Hepatocyte (in vitro differentiated cells): Measurements from ENCODE around the gene NHSL1. TPM values are rescaled to one million over a fixed set of nuclear protein-coding genes. Genes with fewer than 3 reads are reported as not detected.

Source experiments
- DNase-seq: peaks from one replicate; pipeline ENCODE4 v3.0.0-alpha.2; 2016; ENCODE audit warnings: low spot score
- H2AFZ ChIP-seq: fragments of 200-600 bp; sonication (generic); 2 replicates; pipeline ENCODE4 v1.6.0; 2016; ENCODE audit warnings: antibody characterized with exemption, mild to moderate bottlenecking
- H3K27ac ChIP-seq: fragments of 200-600 bp; sonication (generic); 2 replicates; pipeline ENCODE4 v1.5.1; 2016; ENCODE audit warnings: mild to moderate bottlenecking
- H3K27me3 ChIP-seq: fragments of 200-600 bp; sonication (generic); 2 replicates; pipeline ENCODE4 v1.6.1; 2016
- H3K36me3 ChIP-seq: fragments of 200-600 bp; sonication (generic); replicated peaks from 2 replicates; pipeline ENCODE4 v1.5.1; 2016; ENCODE audit warnings: low read depth; ENCODE audit not compliant: insufficient read depth
- H3K4me1 ChIP-seq: fragments of 200-600 bp; sonication (generic); 2 replicates; pipeline ENCODE4 v1.5.1; 2016; ENCODE audit warnings: mild to moderate bottlenecking, moderate library complexity; ENCODE audit not compliant: insufficient read depth
- H3K4me2 ChIP-seq: fragments of 200-600 bp; sonication (generic); 2 replicates; pipeline ENCODE4 v1.6.0; 2016
- H3K4me3 ChIP-seq: fragments of 200-600 bp; sonication (generic); 2 replicates; pipeline ENCODE4 v1.5.1; 2016; ENCODE audit warnings: mild to moderate bottlenecking
- H3K79me2 ChIP-seq: fragments of 200-600 bp; sonication (generic); 2 replicates; pipeline ENCODE4 v1.6.0; 2017; ENCODE audit warnings: mild to moderate bottlenecking
- H3K9me2 ChIP-seq: fragments of 200-600 bp; sonication (generic); replicated peaks from 2 replicates; pipeline ENCODE4 v1.6.0; 2017; ENCODE audit warnings: mild to moderate bottlenecking; ENCODE audit not compliant: insufficient read depth
- H3K9me3 ChIP-seq: fragments of 200-600 bp; sonication (generic); 2 replicates; pipeline ENCODE4 v1.5.1; 2016; ENCODE audit warnings: low read depth, mild to moderate bottlenecking
- H4K20me1 ChIP-seq: fragments of 200-600 bp; sonication (generic); 2 replicates; pipeline ENCODE4 v1.6.0; 2016; ENCODE audit warnings: mild to moderate bottlenecking; ENCODE audit not compliant: insufficient read depth, poor library complexity, severe bottlenecking
- EZH2 ChIP-seq: fragments of 200-600 bp; sonication (generic); IDR thresholded peaks from 2 replicates; pipeline ENCODE4 v1.6.1; 2016; ENCODE audit warnings: antibody characterized with exemption, mild to moderate bottlenecking, borderline replicate concordance
- EZH2phosphoT487 ChIP-seq: fragments of 200-600 bp; sonication (generic); IDR thresholded peaks from one replicate; pipeline ENCODE4 v1.6.1; 2018; ENCODE audit warnings: antibody characterized with exemption, mild to moderate bottlenecking, low read depth, moderate library complexity; ENCODE audit not compliant: unreplicated experiment, severe bottlenecking
- WGBS: methylation state at CpG from one replicate; pipeline ENCODE4 v1.1.6; 2016; ENCODE audit warnings: low lambda C conversion rate; ENCODE audit errors: missing lambda C conversion rate; 5-methylcytosine and 5-hydroxymethylcytosine counted together
- polyA plus RNA-seq: library from polyadenylated mRNA; unstranded; fragments of >200 nt; fragmentation: Nextera tagmentation; extraction: Ambion mirVana; gene quantifications from 2 replicates; pipeline ENCODE4 v1.2.1, GENCODE V29; 2016
- total RNA-seq: library from RNA; depleted of rRNA; stranded (reverse); fragments of >200 nt; gene quantifications from 2 replicates; pipeline ENCODE4 v1.2.3, GENCODE V29; 2014
- TF ChIP-seq, protein P1 (sequence below): fragments of 200-600 bp; sonication (generic); IDR thresholded peaks from 2 replicates; pipeline ENCODE4 v1.5.1; 2016; ENCODE audit warnings: antibody characterized with exemption, mild to moderate bottlenecking; ENCODE audit not compliant: poor library complexity

The NHSL1 gene
- total and polyA plus RNA-seq, 2 experiments from 2014 or later = 39.0 to 58.0 TPM

DNA sequence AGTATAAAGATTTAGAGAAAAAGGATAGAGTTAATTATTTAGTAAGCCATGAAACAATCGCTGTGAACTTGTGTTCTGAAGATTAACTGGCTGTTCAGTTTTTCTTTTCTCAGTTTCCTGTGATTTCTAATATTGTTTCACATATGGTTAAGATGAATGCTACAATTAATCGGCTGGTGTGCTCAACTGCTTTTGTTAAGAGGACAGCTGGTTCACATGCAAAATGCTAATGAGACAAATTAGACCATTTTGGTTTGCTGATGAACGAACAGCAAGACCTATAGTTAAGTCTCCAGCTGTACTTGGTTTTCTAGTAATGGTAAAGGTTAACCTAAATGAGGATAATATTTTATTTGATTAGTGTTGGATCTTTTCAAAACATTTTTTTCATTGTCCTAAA lies 10.8 kb upstream of the NHSL1 start:
- TF ChIP-seq EZH2 = no peak
- no peak for TF ChIP-seq EZH2phosphoT487
- TF ChIP-seq, protein P1, sequence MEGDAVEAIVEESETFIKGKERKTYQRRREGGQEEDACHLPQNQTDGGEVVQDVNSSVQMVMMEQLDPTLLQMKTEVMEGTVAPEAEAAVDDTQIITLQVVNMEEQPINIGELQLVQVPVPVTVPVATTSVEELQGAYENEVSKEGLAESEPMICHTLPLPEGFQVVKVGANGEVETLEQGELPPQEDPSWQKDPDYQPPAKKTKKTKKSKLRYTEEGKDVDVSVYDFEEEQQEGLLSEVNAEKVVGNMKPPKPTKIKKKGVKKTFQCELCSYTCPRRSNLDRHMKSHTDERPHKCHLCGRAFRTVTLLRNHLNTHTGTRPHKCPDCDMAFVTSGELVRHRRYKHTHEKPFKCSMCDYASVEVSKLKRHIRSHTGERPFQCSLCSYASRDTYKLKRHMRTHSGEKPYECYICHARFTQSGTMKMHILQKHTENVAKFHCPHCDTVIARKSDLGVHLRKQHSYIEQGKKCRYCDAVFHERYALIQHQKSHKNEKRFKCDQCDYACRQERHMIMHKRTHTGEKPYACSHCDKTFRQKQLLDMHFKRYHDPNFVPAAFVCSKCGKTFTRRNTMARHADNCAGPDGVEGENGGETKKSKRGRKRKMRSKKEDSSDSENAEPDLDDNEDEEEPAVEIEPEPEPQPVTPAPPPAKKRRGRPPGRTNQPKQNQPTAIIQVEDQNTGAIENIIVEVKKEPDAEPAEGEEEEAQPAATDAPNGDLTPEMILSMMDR = no peak
- Histone ChIP-seq H3K4me2 (no peak overlapping the region), H3K4me3 (no peak overlapping the region), H3K27me3 (no peaks in the 10 kb centered on the region), H2AFZ (no peak overlapping the region), H3K36me3 (no peaks in the 10 kb centered on the region), H3K9me2 (no peaks in the 10 kb centered on the region), H4K20me1 (no peaks in the 10 kb centered on the region), H3K4me1 (peaks cover 33% of the 10 kb centered on the region), H3K9me3 (no peaks in the 10 kb centered on the region), H3K27ac (no peak overlapping the region), H3K79me2 (peaks cover 53% of the 10 kb centered on the region)
- 87% methylated on average over 3 of the region's 3 CpGs for WGBS
- no peak for DNase-seq

DNA sequence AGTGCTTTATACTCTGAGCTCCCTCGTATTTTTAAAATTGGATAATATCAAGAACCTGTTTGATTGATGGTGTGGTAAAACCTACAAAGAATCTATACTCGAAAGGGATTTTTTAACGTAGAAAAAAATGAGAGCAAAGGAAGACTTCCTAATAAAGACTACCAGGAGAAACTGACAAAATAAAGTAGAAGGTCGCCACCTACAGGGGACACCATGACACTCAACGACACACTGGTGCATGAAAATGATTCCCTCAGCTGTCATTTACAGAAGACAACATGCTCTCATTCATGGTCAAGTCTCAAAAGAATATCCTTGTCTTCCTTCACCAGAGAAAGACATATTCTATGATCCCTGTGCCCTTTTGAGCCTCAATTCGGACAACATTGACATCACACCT lies 10.1 kb upstream of the NHSL1 start:
- Histone ChIP-seq H4K20me1 (no peaks in the 10 kb centered on the region), H3K9me2 (no peaks in the 10 kb centered on the region), H3K4me2 (no peak overlapping the region), H3K36me3 (no peaks in the 10 kb centered on the region), H3K27me3 (no peaks in the 10 kb centered on the region), H3K27ac (no peak overlapping the region), H3K79me2 (peaks cover 46% of the 10 kb centered on the region), H3K4me1 (peaks cover 36% of the 10 kb centered on the region), H3K4me3 (no peak overlapping the region), H3K9me3 (no peaks in the 10 kb centered on the region), H2AFZ (no peak overlapping the region)
- TF ChIP-seq EZH2phosphoT487 (no peak), EZH2 (no peak)
- TF ChIP-seq, protein P1 = peak; percentile 62
- 27% methylated on average over 6 of the region's 6 CpGs for WGBS
- DNase-seq = peak; percentile 64

DNA sequence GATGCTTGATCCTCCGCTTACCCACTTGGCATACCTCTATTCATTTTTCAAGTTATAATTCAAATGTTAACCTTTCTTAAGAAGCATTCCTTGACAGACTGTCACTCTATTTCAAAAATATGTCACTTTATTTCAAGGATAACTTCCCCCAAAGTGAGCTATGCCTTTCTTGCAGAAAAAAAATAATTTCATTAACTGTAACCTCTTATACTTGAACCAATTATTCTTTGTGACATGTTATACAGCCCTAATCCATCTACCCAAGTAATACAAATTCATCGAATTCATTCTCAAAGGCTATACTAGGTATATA lies 9.3 kb upstream of the NHSL1 start:
- Histone ChIP-seq H3K9me3 (no peaks in the 10 kb centered on the region), H3K4me1 (peaks cover 36% of the 10 kb centered on the region), H4K20me1 (no peaks in the 10 kb centered on the region), H3K36me3 (no peaks in the 10 kb centered on the region), H2AFZ (no peak overlapping the region), H3K4me3 (no peak overlapping the region), H3K27me3 (no peaks in the 10 kb centered on the region), H3K79me2 (peaks cover 38% of the 10 kb centered on the region), H3K27ac (peak overlapping the region; percentile 88), H3K9me2 (no peaks in the 10 kb centered on the region), H3K4me2 (peak overlapping the region; percentile 59)
- no peak for TF ChIP-seq EZH2phosphoT487
- TF ChIP-seq, protein P1 = no peak
- no peak for TF ChIP-seq EZH2
- WGBS = 97% methylated on average over 2 of the region's 2 CpGs
- no peak for DNase-seq

DNA sequence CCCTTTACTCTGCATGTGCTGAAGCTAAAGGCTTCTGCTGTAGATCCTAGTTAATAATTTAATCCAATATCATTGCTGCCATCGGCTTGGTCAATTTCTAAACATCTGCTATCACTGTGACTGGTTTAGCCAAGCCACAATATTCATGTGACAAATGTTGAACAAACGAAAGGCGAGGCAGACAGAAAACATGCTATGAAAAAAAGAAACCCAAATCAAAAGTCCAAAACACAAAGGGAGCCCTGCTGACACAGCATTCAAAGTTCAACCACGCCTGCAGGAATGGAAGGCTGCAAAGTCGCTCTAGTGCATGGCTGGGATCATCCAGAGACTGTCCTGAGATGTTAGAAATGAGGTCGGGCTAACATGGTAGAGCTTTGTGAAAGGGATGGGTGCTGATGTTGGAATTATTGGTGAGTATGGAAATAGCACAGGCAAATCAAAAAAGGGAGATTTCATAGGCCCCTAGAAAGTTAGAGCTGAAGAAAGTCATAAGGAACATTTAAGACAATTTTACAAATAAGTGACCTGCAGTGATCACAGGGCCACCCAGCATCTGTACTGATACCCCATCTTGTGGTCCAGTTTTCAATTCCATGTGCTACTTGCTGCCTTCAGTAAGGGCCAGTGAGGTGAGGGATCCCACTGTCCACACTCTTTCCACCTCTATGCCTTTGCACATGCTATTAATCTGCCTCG lies 8.8 kb upstream of the NHSL1 start:
- H3K27me3 ChIP-seq = no peaks in the 10 kb centered on the region
- H3K36me3 ChIP-seq = no peaks in the 10 kb centered on the region
- no peaks in the 10 kb centered on the region for H4K20me1 ChIP-seq
- H3K4me2 ChIP-seq = peak overlapping the region; percentile 59
- H3K27ac ChIP-seq = peak overlapping the region; percentile 88
- no peak overlapping the region for H3K4me3 ChIP-seq
- H3K9me3 ChIP-seq = no peaks in the 10 kb centered on the region
- H3K4me1 ChIP-seq = peaks cover 36% of the 10 kb centered on the region
- TF ChIP-seq EZH2 = no peak
- TF ChIP-seq EZH2phosphoT487 = no peak
- TF ChIP-seq, protein P1 = no peak
- DNase-seq = peak; percentile 61
- no peaks in the 10 kb centered on the region for H3K9me2 ChIP-seq
- WGBS = 61% methylated on average over 7 of the region's 7 CpGs
- H2AFZ ChIP-seq = no peak overlapping the region
- peaks cover 33% of the 10 kb centered on the region for H3K79me2 ChIP-seq
